Melanocyte of skin (primary cell): Measurements from ENCODE around the gene SRP68. TPM values are rescaled to one million over a fixed set of nuclear protein-coding genes. Genes with fewer than 3 reads are reported as not detected.

ENCODE experiments used
- small RNA-seq, 2 donors: library from RNA; depleted of rRNA; stranded (forward); fragments of <200 nt; gene quantifications; one replicate each; pipeline ENCODE3, GENCODE V24; 2012
- total RNA-seq, 2 donors: library from RNA; depleted of rRNA; stranded (reverse); fragments of >200 nt; gene quantifications; 2 replicates each; pipeline ENCODE4 v1.2.3, GENCODE V29; 2012

The SRP68 gene
- 10 to 100 TPM; 18.6 to 27.3 TPM for total RNA-seq

GRCh38 chr17:76072148-76072858 lies at the start of gene SRP68:
TSS of gene SRP68 (minus strand) at chr17:76072517. CDS start at chr17:76072491, 26 bp downstream.

GRCh38 chr17:76103274-76104139 lies 31.2 kb upstream of the SRP68 start, which contains the start of gene EXOC7:
TSS of gene EXOC7 (minus strand) at chr17:76103787. CDS start at chr17:76103692, 95 bp downstream.

GRCh38 chr17:76078860-76079534 lies 6.7 kb upstream of the SRP68 start, which contains the start of gene ZACN:
TSS of gene ZACN (plus strand) at chr17:76079182. CDS start at chr17:76079265, 83 bp downstream.

GRCh38 chr17:76074390-76075363 lies 2.4 kb upstream of the SRP68 start, which contains the start of gene GALR2:
TSS of gene GALR2 (plus strand) at chr17:76074781. CDS start at chr17:76074884, 103 bp downstream.

GRCh38 chr17:76027159-76027839 lies 45.0 kb downstream of the SRP68 start, which contains the start of gene EVPL:
TSS of gene EVPL (minus strand) at chr17:76027306. CDS start at chr17:76027198, 108 bp downstream.

GRCh38 chr17:76000755-76001521 lies 71.4 kb downstream of the SRP68 start, which contains the start of gene CDK3:
TSS of gene CDK3 (plus strand) at chr17:76000855. CDS start at chr17:76001426, 571 bp downstream.

Small RNA genes within 50 kb of the gene (small RNA-seq; reads per million reads assigned to genes)
- gene MIR6868, result 0 to 0.86 reads per million in 2 donors

Other genes with a start within 250 kb of the SRP68 start
- 1 to 10 TPM in 1 of 2 donors, under 1 TPM in 1; 1.00 to 1.4 TPM for gene UNC13D, start 228.1 kb downstream of the SRP68 start, total RNA-seq
- gene WBP2, start 217.2 kb downstream of the SRP68 start, total RNA-seq, result 10 to 100 TPM; 53.0 to 54.9 TPM
- gene TRIM47, start 193.9 kb downstream of the SRP68 start, total RNA-seq, result 10 to 100 TPM; 26.3 to 38.5 TPM
- gene TRIM65, start 175.6 kb downstream of the SRP68 start, total RNA-seq, result 10 to 100 TPM; 17.9 to 18.6 TPM
- 10 to 100 TPM; 42.7 to 66.3 TPM for gene MRPL38, start 167.6 kb downstream of the SRP68 start, total RNA-seq
- 10 to 100 TPM; 12.0 to 12.7 TPM for gene FBF1, start 131.5 kb downstream of the SRP68 start, total RNA-seq
- 10 to 100 TPM; 44.0 to 55.3 TPM for gene ACOX1, start 93.4 kb downstream of the SRP68 start, total RNA-seq
- gene TEN1, start 93.3 kb downstream of the SRP68 start, total RNA-seq, result 10 to 100 TPM; 13.3 to 16.9 TPM
- gene CDK3, start 71.7 kb downstream of the SRP68 start, total RNA-seq, result 1 to 10 TPM in 1 of 2 donors, not detected in 1; 1.4 TPM
- under 1 TPM in 1 of 2 donors, not detected in 1; under 0.01 TPM for gene EVPL, start 45.2 kb downstream of the SRP68 start, total RNA-seq
- not detected for gene GALR2, start 2.3 kb upstream of the SRP68 start, total RNA-seq
- not detected for gene ZACN, start 6.7 kb upstream of the SRP68 start, total RNA-seq
- gene EXOC7, start 31.3 kb upstream of the SRP68 start, total RNA-seq, result 10 to 100 TPM; 76.9 to 93.9 TPM
- gene FOXJ1, start 68.7 kb upstream of the SRP68 start, total RNA-seq, result not detected
- 10 to 100 TPM in 1 of 2 donors, 1 to 10 TPM in 1; 9.0 to 21.7 TPM for gene RNF157, start 168.0 kb upstream of the SRP68 start, total RNA-seq
- gene UBALD2, start 192.8 kb upstream of the SRP68 start, total RNA-seq, result 10 to 100 TPM in 1 of 2 donors, 1 to 10 TPM in 1; 5.9 to 15.3 TPM
- 1 to 10 TPM; 1.0 to 1.3 TPM for gene QRICH2, start 235.8 kb upstream of the SRP68 start, total RNA-seq